NOMO-1 treated with DMSO at 0.1 percent for 48 hours (cell line): ENCODE measurements around the gene GPD2.
"Not testable (repeated sequence)": the region's sequence is repeated elsewhere in the genome, so short reads cannot be mapped to it uniquely, and the experiment has no call there.

Experiments
- DNase-seq: peaks from one replicate; lab custom pipeline; 2025; ENCODE audit not compliant: unreplicated experiment; lab: John Stamatoyannopoulos, UW

GPD2 gene

DNA sequence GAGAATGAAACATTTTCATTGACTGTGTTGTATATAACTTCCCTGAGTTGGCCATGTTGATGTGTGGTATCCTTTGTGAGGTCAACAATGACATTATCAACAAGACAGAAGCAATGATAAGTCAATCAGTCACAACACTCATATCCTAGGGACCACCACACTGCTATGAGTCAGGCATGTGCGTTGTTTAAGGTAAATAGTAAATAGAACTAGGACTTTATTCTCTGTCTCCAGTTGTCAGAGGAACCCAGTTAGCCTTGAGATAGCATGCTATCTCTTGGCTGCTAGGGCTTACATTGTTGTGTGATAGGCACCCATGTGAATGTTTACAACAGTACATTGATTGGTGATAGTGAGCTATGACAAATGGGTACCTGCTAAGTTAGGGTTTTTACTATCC, 37.3 kb downstream of the GPD2 start:
- no peak for DNase-seq

DNA sequence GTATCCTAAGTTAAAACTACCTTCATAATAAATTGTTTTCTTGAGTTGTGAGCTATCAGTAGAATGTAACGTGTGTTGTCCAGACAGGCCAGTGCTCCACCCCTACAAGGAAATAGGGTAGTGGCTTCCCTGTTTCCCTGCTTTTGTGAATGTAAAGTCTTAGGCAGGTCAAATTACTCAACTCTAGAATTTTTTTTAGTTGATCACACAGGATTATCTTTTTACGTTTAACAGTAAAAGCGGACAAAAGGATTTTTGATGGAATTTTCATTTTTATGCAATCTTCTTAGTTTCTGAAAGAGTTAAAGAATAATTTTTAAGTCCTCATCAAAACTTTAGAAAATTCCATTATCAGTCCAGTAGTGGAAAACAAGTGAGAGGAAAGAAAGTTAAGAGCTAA, 38.2 kb downstream of the GPD2 start:
- DNase-seq, result no peak

GRCh38 chr2:156476021-156476849, 40.1 kb downstream of the GPD2 start:
- DNase-seq, result no peak

- no peak for DNase-seq
These were observed 40.6 kb downstream of the GPD2 start for GRCh38 chr2:156476850-156477206.

DNA sequence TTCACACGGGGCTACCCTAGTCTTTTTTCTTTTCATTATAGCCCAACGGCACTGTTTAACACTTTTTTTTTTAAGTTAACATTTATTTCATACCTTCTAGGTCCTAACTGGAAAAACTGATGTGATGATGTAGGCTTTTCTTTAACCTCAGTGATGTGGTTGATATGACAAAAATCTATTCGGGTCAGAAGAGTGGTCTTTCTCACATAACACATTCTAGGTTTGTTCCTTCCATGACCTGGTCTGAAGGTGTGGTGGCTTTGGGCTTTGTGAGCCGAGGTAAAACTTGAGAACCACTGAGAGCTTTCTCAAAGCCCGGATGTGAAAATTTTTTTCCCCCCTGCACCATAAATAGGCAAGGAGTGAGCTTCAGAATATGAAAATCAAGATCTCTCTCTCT, 44.2 kb downstream of the GPD2 start:
- no peak for DNase-seq

DNA sequence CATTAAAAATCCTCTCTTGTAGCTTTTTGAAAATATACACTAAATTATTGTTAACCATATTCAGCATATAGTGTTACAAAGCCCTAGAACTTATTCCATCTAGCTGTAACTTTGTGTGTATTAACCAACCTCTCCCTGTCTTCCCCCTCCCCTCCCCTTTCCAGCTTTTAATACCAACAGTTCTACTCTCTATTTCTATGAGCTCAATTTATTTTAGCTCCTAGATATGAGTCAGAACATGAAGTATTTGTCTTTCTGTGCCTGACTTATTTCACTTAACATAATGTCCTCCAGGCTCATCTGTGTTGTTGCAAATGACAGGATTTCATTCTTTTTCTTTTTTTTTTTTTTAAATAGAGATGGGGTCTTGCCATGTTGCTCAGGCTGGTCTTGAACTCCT, 45.1 kb downstream of the GPD2 start:
- DNase-seq, result no peak

GRCh38 chr2:156483741-156484173, 47.6 kb downstream of the GPD2 start:
- DNase-seq, result no peak

- no peak for DNase-seq
These were observed 50.0 kb downstream of the GPD2 start for GRCh38 chr2:156486147-156486546.

DNA sequence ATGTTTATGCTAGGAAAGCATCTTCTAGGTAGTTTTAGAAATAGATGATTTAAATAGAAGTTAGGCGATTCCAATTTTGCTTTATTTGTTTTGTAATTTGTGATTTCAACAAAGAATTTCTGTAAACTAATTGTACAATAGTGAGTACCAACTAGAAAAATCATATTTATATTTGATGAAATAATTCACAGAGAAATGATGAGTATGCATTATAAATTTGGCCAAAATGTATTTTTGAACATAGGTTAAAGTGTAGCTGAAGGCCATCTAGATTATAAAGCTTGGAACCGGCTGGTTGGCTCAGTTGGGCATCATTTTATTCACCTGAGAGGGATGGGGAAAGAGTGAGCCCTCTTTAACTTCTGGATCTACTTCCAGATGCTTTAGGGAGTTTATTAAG, 50.4 kb downstream of the GPD2 start:
- no peak for DNase-seq

DNA sequence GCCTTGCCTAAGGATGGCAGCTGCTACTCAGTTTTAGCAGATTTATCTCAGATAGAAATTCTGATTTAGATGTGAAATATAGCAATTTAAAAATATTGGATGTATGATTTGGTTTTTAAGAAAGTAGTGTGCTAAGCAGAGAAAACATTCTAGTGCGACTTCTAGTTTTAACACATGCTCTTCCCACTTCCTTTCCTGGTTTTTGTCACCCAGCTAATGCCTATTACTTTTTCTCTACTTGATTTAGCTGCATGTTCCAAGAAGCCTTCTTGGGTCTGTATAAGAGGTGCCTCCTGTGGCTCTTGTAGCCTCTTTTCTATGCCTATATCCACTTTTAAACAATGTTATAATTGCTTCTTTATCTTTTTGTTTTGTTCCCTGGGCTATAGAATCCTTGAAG, 53.0 kb downstream of the GPD2 start:
- no peak for DNase-seq

- no peak for DNase-seq
These were observed 53.7 kb downstream of the GPD2 start for GRCh38 chr2:156489750-156490465.

DNA sequence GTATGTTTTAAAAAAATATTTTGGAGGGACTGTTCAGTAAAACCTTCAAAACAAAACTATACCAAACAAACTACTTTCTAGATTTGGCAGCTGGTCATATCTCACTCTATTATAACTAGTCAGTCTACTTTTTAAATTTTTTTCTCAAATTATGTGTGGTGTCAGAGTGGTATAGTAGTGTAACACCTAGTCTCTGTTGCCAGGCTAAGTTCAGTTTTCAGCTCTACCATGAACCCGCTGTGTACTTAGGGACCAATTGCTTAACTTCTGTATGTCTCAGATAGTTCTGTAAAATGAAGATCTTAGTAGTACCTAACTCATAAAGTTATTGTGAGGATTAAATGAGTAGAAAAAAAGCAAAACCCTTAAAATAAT, 54.3 kb downstream of the GPD2 start:
- DNase-seq, result no peak

DNA sequence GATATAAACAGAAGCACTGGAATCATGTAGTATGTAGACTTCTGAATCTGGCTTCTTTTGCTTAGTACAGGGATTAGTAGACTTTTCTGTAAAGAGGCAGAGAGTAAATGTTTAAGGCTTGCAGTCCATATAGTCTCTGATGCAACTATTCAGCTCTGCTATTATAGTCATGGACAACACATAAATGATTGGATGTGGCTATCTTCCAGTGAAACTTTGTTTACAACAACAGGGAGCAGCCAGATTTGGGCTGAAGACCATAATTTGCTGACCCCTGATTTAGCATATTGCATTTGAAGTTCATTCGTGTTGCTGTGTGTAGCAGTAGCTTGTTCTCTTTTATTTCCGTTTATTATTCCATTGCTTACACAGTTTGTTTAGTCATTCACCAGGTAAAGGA, 55.0 kb downstream of the GPD2 start:
- no peak for DNase-seq

DNA sequence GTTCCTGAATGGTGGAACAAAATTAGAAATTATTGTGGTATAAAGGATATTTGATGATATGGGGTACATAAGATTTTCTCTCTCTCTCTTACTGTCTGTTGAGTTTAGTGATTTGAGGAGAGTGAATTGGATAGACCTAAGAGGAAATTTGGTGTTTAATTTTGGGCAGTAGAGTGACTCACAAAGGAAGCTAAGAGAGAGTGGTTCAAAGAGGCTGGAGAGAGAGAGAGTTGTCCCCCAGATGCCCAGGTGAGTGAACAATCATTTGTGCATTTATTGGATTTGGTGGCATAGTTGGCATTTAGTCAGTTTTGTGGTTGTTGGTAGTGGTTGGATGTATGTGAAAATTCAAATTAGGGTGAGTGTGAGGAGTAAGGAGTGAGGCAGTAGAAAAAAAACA, 56.8 kb downstream of the GPD2 start:
- no peak for DNase-seq

- not testable (repeated sequence) for DNase-seq
These were observed 59.8 kb downstream of the GPD2 start for GRCh38 chr2:156495998-156496397.

DNA sequence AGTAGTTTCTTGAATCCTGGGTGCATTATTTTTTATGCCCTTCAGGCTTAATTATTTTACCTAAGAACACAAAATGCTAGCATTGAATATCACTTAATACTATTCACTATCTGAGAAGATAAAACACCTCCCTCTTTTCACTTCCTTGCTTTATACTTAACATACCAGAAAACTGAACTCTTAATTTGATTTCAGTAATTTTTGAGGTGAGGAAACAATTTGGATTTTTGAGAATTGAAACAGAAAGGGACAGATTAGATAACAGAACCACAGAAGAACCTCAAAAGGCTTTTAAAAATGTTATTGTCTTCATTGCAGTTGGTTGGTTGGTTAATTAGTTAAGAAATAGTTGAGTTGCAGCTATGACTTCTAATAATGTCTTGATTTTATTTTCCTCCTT, 69.5 kb downstream of the GPD2 start:
- no peak for DNase-seq

- DNase-seq, result no peak
These were observed 74.9 kb downstream of the GPD2 start for GRCh38 chr2:156511122-156511521.

DNA sequence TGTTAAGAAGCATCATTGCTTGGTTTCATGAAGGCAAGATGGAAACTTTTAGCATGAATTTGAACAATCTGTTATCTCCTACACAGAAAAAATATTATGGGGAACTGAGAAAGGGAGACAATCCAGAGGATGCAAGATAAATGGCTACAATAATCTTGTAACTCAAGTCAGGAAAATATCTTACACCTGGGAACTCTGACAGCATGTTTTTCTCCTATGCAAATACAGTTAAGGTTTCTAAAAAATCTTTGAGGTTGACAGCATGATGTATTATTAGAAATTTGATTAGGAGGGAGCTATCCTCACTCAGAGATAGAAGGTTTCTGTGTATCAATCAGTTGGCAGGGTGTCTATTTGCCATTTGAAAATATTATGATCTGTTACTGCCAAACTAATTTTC, 75.6 kb downstream of the GPD2 start:
- DNase-seq, result no peak

GRCh38 chr2:156512451-156512850, 76.3 kb downstream of the GPD2 start:
- DNase-seq, result no peak

- DNase-seq, result no peak
These were observed 77.0 kb downstream of the GPD2 start for GRCh38 chr2:156513219-156513618.

DNA sequence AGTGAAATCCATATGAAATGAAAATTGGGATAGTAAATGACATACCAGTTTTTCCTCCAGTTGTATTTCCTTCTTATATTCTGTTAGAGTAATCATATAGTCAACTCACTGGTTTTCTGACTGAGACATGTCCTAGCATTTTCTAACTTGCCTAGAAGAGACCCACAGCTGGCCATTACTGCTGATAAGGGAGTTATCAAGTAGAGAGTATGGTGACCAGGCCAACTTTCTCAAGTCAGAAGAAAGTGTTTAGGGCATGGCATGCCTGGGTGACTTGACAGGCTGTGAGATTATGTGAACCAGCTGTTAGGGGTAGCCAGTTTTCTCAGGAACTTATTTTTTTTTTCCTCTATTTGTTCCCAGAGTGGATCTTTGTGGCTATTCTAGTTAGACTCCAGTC, 81.2 kb downstream of the GPD2 start:
- no peak for DNase-seq

GRCh38 chr2:156518138-156518537, 82.0 kb downstream of the GPD2 start:
- no peak for DNase-seq
